Left ventricle myocardium superior (tissue), 1 donor: ENCODE measurements around the gene HEATR5B. TPM values are rescaled to one million over a fixed set of nuclear protein-coding genes. Genes with fewer than 3 reads are reported as not detected.

Experiments used
- ATAC-seq: fragments of 200-7000 bp; cut with Tn5 transposase; one replicate; pipeline ENCODE4 v1.9.1; 2020; ENCODE audit warnings: mild to moderate bottlenecking, moderate library complexity
- DNase-seq: peaks from one replicate; pipeline ENCODE4 v3.0.0-alpha.2; 2020
- intact Hi-C: fragments of 100-400 bp; cut with micrococcal nuclease; formaldehyde crosslinking; loops from one replicate; pipeline ENCODE4 v1.11.0; 2022
- long read RNA-seq: library from polyadenylated mRNA; unstranded; transcript quantifications from one replicate; pipeline ENCODE4 v2.0.0, GENCODE V29; 2021
- total RNA-seq: library from RNA; stranded (reverse); fragmentation: NEBNext Ultra II Directional; extraction: Animal tissue kit (Norgen Biotek cat#: 25700); gene quantifications from one replicate; pipeline ENCODE4 v1.2.1, GENCODE V29; 2021
- donor health status: DM: no; HTN: yes; CAD: no; lungs with severe emphysema.

HEATR5B gene
- total RNA-seq: 27.0 TPM
- long read RNA-seq, partial matches to known transcripts: 31 of 57 reads
- long read RNA-seq, other reads (novel, unspliced or antisense): 26 of 57 reads

GRCh38 chr2:37083873-37084794 is at the start of gene HEATR5B, which contains the start of gene GPATCH11:
Gene HEATR5B (minus strand): TSS chr2:37084372. CDS start chr2:37083414, 958 bp downstream.
Gene GPATCH11 (plus strand): TSS chr2:37084518. CDS start chr2:37088382, 3,864 bp downstream.
- peak; percentile 99 for ATAC-seq
- DNase-seq: peak; percentile 96
- intact Hi-C loops: no loop called here

- DNase-seq (no peak), ATAC-seq (no peak)
- intact Hi-C loops: no loop called here
Measured at GRCh38 chr2:37132914-37133313, 48.7 kb upstream of the HEATR5B start.

- DNase-seq: no peak
- intact Hi-C loops: no loop called here
- ATAC-seq: no peak
Measured at GRCh38 chr2:37125416-37125815, 41.2 kb upstream of the HEATR5B start.

DNA sequence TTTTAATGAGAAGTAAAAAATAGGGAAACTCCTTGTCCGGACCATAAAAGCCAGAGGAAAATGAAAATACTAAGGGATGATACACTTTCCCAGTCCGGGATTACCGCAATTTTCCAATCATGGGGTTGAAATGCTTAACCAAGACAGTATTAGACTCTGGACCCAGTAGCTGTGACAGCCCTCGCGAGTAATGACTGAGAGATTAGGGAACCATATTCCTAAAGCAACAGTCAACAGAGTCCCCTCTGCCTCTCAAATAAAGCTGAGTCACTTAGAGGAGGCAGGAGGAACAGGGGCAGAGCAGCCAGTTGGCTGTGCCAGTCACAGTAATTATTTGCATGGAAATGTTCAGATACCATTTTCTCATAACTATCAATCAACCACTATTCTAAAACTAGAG is 35.0 kb upstream of the HEATR5B start:
- DNase-seq (no peak), ATAC-seq (no peak)
- intact Hi-C loops: no loop called here

DNA sequence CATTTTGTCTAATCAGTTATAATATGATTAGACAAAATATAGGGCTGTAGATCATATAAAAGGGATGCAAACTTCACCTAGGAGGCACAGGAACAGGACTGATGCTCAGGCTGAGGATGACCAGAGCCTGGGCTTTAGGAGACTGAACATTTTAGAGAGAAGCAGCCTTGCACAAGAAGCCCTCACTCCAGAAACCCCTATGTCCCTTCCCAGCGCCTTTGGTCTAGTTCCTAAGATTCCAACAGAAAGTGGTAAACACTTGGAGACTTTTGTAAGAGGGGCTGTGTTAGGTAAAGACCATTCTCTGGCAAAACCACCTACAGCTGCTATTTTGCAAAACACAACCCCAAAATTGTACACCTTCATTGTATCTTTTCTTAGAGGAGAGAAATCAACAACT is 33.4 kb upstream of the HEATR5B start:
- intact Hi-C loops: no loop called here
- DNase-seq: no peak
- ATAC-seq: no peak

DNA sequence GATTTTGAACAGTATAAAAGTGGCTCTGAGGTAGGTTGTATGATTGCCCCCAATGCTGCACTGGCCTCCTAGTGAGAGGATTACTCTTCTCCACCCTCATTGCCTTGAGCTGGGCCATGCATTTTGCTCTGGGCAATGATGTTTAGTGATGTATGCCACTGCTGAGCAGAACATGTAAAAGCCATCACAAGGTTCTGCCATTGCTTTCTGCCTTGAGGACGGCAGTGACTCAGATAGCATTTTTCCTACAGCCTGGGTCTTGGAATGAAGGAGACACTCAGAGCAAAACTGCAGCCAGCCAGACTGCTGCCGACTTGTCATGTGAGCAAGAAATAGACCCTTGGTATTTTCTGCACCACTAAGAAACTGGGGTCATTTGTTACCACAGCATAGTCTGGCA is 27.8 kb upstream of the HEATR5B start:
- ATAC-seq (no peak), DNase-seq (no peak)
- intact Hi-C loops: no loop called here

DNA sequence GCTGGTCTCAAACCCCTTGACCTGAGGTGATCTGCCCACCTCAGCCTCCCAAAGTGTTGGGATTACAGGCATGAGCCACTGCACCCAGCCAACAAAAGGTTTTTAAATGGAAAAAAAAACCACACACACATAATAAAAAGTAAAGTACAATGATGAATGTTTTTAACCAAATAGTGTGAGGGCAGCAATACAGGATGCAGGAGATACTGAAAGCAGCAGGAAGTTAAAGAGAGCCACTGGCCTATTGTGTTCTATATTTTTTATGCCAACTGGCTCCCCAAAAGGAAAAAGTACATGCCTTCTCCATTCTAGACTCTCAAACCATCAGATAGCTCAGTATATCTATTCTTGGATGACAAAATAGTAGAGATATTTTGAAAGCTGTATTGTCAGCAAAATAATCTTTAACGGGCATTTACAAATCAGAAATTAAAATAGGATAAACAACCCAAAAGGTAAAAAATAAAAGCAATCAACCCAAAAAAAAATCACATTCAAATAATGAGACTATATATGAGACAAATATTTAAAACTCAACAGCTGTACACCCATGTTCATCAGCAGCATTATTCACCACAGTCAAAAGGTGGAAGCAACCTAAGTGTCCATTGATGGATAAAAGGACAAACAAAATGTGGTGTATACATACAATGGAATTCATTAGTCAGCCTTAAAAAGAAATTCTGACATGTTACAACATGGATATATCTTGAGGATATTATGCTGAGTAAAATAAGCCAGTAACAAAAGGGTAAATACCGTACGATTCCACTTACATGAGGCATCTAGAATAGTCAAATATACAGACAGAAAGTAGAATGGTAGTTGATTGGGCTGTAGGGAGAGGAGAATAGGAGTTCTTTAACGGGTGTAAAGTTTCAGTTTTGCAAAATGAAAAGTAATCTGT is 26.4 kb upstream of the HEATR5B start:
- DNase-seq (no peak), ATAC-seq (no peak)
- intact Hi-C loops: no loop called here

DNA sequence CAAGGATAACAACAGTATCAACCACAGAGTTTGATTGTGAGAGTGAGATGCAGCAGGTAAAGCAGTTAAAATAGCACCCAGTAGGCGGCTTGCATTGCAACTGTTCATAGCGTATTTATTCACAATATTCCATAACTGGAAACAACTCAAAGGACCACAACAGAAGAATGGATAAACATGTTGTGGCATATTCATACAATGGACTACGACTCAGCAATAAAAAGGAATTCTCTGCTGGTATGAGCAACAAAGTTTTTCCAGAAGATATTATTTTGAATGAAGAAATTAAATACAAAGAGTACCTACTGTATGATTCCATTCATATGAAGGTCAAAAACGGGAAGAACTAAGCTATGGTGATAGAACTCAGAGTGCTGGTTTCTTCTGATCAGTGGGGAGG is 25.4 kb upstream of the HEATR5B start:
- DNase-seq (no peak), ATAC-seq (no peak)
- intact Hi-C loops: no loop called here

DNA sequence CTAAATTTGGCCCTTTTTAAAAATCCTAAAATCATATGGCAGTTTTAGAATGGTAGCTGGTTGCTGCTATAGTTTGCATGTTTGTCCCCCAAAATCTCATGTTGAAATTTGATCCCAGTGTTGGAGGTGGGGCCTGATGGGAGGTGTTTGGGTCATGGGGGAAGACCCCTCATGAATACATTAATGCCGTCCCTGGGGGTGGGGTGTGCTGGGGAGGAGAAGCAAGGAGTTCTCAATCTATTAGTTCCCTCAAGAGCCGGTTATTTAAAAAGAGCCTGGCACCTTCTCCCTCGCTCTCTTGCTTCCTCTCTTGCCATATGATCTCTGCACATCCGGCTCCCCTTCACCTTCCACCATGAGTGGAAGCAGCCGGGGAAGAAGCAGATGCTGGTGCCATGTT is 21.0 kb upstream of the HEATR5B start:
- ATAC-seq: no peak
- no peak for DNase-seq
- intact Hi-C loops: no loop called here

GRCh38 chr2:37104178-37104577 is 20.0 kb upstream of the HEATR5B start:
- ATAC-seq (no peak), DNase-seq (no peak)
- intact Hi-C loops: no loop called here

- DNase-seq (no peak), ATAC-seq (no peak)
- intact Hi-C loops: no loop called here
Measured at GRCh38 chr2:37102588-37102987, 18.4 kb upstream of the HEATR5B start.

GRCh38 chr2:37100054-37100453 is 15.9 kb upstream of the HEATR5B start:
- intact Hi-C loops: no loop called here
- no peak for ATAC-seq
- no peak for DNase-seq

DNA sequence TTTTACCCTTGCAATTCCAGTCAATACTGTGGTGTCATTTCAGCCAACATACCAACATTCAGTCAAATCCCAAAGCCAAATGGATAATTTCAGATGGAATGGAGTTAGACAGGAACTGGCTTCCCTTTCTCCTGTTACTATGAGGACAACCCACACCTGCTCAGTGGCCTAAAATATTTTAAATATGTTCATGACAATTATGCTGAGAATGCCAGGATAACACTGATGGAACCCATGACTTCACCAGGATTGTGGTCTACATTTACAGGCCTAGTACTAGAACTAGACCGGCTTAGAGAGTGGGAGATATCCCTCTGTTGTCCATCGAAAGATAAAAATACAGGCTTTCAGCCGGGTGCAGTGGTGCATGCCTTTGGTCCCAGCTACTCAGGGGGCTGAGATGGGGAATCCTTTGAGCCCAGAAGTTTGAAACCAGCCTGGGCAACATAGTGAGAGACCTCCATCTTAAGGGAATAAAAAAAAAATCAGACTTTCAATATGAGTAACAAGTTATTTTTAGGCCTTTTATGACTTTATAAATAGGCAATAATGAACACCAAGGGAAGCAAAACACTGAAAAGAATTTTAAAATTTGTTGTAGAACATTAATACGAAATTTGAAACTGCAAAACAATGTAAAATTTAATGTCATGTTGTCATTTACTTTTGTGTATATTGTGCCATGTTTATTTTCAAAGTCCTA is 14.4 kb upstream of the HEATR5B start:
- DNase-seq (no peak), ATAC-seq (no peak)
- intact Hi-C loops: no loop called here

DNA sequence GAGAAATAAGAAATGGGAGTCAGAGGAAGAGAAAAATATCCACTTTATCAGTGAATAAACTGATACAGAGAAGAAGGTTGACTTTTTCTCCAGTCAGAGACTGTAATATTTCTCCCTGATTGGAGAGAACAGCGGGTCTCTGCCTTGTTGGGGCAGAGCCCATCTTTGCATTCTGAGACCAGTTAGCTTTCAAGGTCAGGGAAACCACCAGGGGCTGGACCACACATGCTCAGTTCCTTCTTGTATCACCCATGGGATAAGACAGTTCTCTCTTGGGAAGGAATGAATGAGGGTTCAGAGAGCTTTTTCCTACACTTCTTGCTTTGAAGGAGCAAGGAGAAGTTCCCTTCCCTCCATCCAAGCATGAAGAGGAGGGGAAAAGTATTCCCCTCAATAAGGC is 12.4 kb upstream of the HEATR5B start:
- ATAC-seq (no peak), DNase-seq (no peak)
- intact Hi-C loops: no loop called here

DNA sequence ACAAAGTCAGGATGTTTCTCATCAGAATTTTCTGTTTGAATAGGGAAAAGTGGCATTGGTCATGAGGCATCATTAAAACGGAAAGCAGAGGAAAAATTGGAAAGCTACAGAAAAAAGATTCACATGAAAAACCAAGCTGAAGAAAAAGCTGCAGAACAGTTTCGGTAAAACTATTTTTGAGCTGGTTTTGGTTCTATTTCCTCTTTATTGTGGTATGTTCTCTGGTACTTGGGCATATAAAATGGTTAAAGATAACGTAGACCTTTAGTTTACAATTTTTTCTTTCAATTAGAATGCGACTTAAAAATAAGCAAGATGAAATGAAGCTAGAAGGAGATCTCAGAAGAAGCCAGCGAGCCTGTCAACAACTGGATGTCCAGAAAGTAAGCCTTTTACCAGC is 7.7 kb upstream of the HEATR5B start:
- no peak for ATAC-seq
- intact Hi-C loops: no loop called here
- no peak for DNase-seq

DNA sequence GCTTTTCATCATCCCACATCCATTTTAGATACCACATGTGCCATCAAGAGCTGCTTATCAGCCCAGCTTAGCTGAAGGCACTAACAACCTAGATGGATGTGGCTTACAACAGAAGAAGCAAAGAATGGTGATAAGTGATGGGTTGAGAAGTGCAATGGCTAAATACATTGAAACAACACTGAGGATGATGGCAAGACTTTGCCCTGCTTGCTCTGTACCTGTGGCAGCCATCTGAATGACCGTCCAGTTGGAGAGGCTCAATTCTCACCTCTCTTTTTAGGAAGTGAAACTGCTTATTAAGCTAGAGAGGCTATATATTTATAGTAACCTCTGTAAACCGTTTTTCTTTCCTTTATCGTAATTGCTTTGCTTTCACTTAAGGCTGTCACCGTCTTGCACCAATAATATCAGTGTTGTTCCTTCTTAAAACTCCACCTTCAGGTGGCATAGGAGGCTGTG is 5.9 kb upstream of the HEATR5B start:
- intact Hi-C loops: no loop called here
- no peak for ATAC-seq

DNA sequence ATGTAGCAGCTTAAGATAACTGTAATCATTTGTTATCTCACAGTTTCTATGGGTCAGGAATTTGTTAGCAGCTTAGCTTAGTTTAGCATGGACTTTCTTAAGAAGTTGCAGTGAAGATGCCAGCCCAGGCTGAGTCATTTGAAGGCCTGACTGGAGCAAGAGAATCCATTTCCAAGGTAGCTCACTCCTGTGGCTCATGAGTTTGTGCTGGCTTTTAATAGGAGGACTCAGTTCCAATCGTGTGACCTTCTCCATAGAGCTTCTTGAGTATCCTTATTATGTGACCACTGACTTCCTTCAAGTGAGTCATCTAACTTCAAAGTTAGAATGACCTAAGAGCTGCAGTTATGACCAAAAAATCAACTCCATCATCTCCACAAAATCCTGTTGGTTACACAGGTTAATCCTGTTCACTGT is 1.6 kb upstream of the HEATR5B start:
- no peak for DNase-seq
- intact Hi-C loops: no loop called here
- ATAC-seq: no peak

More for the DNA sequence above, 5.9 kb upstream of the HEATR5B start:
- no peak for DNase-seq

DNA sequence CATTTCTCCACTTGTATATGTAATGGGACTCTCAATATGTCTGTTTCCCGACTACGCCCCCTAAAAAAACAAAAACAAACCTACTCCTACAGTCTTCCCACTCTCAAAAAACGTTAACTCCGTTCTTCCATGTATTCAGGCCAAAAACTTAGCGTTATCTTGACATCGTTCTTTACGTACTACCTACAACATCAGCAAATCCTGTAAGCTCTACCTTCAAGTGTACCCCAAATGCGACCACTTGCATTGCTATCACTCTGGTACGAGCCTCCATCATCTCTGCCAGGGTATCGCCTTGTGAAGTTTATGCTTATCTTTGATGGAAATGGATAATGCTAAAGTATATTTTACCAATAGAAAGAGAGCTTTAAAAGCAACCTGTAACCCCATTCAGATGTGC is 625 bp upstream of the HEATR5B start:
- intact Hi-C loops: no loop called here
- DNase-seq: no peak
- ATAC-seq: no peak

DNA sequence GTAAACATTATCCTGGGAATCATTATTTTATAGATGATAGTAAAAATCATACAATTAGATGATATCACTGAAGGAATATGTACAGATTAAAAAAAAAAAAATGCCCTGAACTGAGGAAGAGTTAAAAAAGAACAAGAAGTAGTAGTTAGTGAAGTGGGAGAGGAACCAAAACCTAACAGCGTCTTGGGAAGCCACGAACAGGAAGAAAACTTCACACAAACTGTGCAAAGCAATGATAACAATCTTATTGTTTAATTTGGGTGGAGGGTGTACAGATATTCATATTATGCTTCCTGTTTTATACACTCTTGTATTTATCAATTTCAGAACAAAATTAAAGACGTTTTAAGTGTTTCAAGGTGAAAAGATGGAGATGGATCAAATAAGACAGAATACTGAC is 3.5 kb downstream of the HEATR5B start:
- DNase-seq (no peak), ATAC-seq (no peak)
- intact Hi-C loops: no loop called here
